GM12878 (cell line): ENCODE results near the gene POSTN. TPM values are rescaled to one million over a fixed set of nuclear protein-coding genes. Genes with fewer than 3 reads are reported as not detected.

Experiments
- ATAC-seq: fragments of 200-7000 bp; cut with Tn5 transposase; 3 replicates; pipeline ENCODE4 v1.9.1; 2020; ENCODE audit warnings: mild to moderate bottlenecking, moderate library complexity
- BruUV-seq: library from RNA; stranded (reverse); fragments of 400-500 nt; replicated peaks from 2 replicates; lab custom pipeline; 2021; lab: Mats Ljungman, UMichigan
- CTCF ChIA-PET: fragments of 300-600 bp; sonication (Branson Sonifier 250); formaldehyde crosslinking; extraction: SDS; loops from one replicate; lab custom pipeline; 2021; ENCODE audit warnings: inconsistent platforms; lab: Yijun Ruan, JAX
- POLR2A ChIA-PET: fragments of 350-600 bp; formaldehyde crosslinking; extraction: SDS; loops from one replicate; lab custom pipeline; 2021; ENCODE audit warnings: inconsistent platforms; lab: Charles Lee
- RAD21 ChIA-PET: fragments of 300-600 bp; sonication (Branson Sonifier 250); formaldehyde crosslinking; loops from one replicate; lab custom pipeline; 2023; ENCODE audit warnings: antibody characterized with exemption; ENCODE audit not compliant: unreplicated experiment; lab: Charles Lee
- SMC1A ChIA-PET: fragments of 300-600 bp; sonication (Branson Sonifier 250); formaldehyde crosslinking; loops from one replicate; lab custom pipeline; 2023; ENCODE audit not compliant: unreplicated experiment, uncharacterized antibody; lab: Charles Lee
- DNase-seq: peaks from one replicate; pipeline ENCODE4 v3.0.0-alpha.2; 2011; ENCODE audit warnings: low read depth, low spot score
- FAIRE-seq: peaks from 3 replicates; lab custom pipeline; 2011; peaks lifted over from hg19 to GRCh38; lab: Jason Lieb, UNC
- H2AFZ ChIP-seq: 2 replicates; pipeline ENCODE4 v1.6.0; 2011; ENCODE audit warnings: low read depth, low read length, control low read depth; ENCODE audit not compliant: control insufficient read depth
- H3K27ac ChIP-seq: 2 replicates; pipeline ENCODE4 v1.5.1; 2011; ENCODE audit warnings: control low read depth; ENCODE audit not compliant: control insufficient read depth, insufficient read depth
- H3K27me3 ChIP-seq, 2 experiments: replicated peaks in 1 of 2; 2 replicates each; pipeline versions ENCODE4 v1.6.0 to v1.6.1; 2011; ENCODE audit warnings: low read length in 1 of 2; ENCODE audit not compliant: control insufficient read depth in 2 of 2, insufficient read depth in 2 of 2
- H3K36me3 ChIP-seq, 2 experiments: 2 replicates each; pipeline ENCODE4 v1.5.1; 2011; ENCODE audit warnings: low read length in 1 of 2; ENCODE audit not compliant: control insufficient read depth in 2 of 2, insufficient read depth in 2 of 2
- H3K4me1 ChIP-seq: 2 replicates; pipeline ENCODE4 v1.6.1; 2011; ENCODE audit warnings: mild to moderate bottlenecking, low read length, moderate library complexity, mixed read lengths; ENCODE audit not compliant: control insufficient read depth, insufficient read depth
- H3K4me2 ChIP-seq: 2 replicates; pipeline ENCODE4 v1.6.0; 2011; ENCODE audit warnings: control low read depth; ENCODE audit not compliant: control insufficient read depth, insufficient read depth
- H3K4me3 ChIP-seq: fragments of 200-600 bp; sonication (generic); 2 replicates; pipeline ENCODE4 v1.5.1; 2016
- H3K79me2 ChIP-seq: 2 replicates; pipeline ENCODE4 v1.6.0; 2011; ENCODE audit warnings: low read length; ENCODE audit not compliant: control insufficient read depth, insufficient read depth
- H3K9ac ChIP-seq: 2 replicates; pipeline ENCODE4 v1.8.0; 2011; ENCODE audit warnings: low read length, control low read depth, mixed read lengths; ENCODE audit not compliant: control insufficient read depth, insufficient read depth
- H3K9me3 ChIP-seq: replicated peaks from 3 replicates; pipeline ENCODE4 v1.5.1; 2011; ENCODE audit warnings: mild to moderate bottlenecking, low read length; ENCODE audit not compliant: control insufficient read depth, insufficient read depth
- H4K20me1 ChIP-seq: 2 replicates; pipeline ENCODE4 v1.6.0; 2011; ENCODE audit not compliant: control insufficient read depth, insufficient read depth
- CHD4 ChIP-seq: fragments of 200-600 bp; sonication (generic); IDR thresholded peaks from 2 replicates; pipeline ENCODE4 v1.6.1; 2016; ENCODE audit warnings: mild to moderate bottlenecking
- E4F1 ChIP-seq: fragments of 450-650 bp; IDR thresholded peaks from 2 replicates; pipeline ENCODE4 v1.6.1; 2018; ENCODE audit warnings: borderline replicate concordance, mild to moderate bottlenecking; ENCODE audit not compliant: partially characterized antibody
- EZH2 ChIP-seq: IDR thresholded peaks from 2 replicates; pipeline ENCODE4 v1.6.1; 2012; ENCODE audit warnings: low read depth, mild to moderate bottlenecking, control low read depth, inconsistent platforms, low read length, borderline replicate concordance; ENCODE audit not compliant: control insufficient read depth
- FOS ChIP-seq: IDR thresholded peaks from 3 replicates; pipeline ENCODE4 v1.6.1; 2011; ENCODE audit warnings: borderline replicate concordance; ENCODE audit not compliant: insufficient read length; ENCODE audit errors: extremely low read depth
- HDAC2 ChIP-seq: fragments of 200-600 bp; sonication (generic); IDR thresholded peaks from 2 replicates; pipeline ENCODE4 v1.6.1; 2017
- HDGF ChIP-seq: fragments of 450-650 bp; IDR thresholded peaks from 2 replicates; pipeline ENCODE4 v1.6.1; 2016; ENCODE audit warnings: antibody characterized with exemption
- LARP7 ChIP-seq: fragments of 450-650 bp; IDR thresholded peaks from 2 replicates; pipeline ENCODE4 v1.6.1; 2017; ENCODE audit warnings: mild to moderate bottlenecking
- MEF2A ChIP-seq: IDR thresholded peaks from 2 replicates; pipeline ENCODE4 v1.6.1; 2011; ENCODE audit warnings: low read depth, mild to moderate bottlenecking, low read length, moderate library complexity; ENCODE audit not compliant: insufficient read depth
- MEF2B ChIP-seq: fragments of 450-650 bp; IDR thresholded peaks from 2 replicates; pipeline ENCODE4 v1.6.1; 2018; ENCODE audit warnings: mild to moderate bottlenecking, moderate library complexity; ENCODE audit not compliant: partially characterized antibody, poor library complexity, severe bottlenecking
- REST ChIP-seq: IDR thresholded peaks from 2 replicates; pipeline ENCODE4 v1.6.1; 2012; ENCODE audit warnings: mild to moderate bottlenecking, low read depth, low read length
- SIN3A ChIP-seq: IDR thresholded peaks from 2 replicates; pipeline ENCODE4 v1.6.1; 2012; ENCODE audit warnings: low read depth, low read length, improper control_type of control experiment
- SRF ChIP-seq, 2 experiments: IDR thresholded peaks; 2 replicates each; pipeline ENCODE4 v1.6.1; 2011; ENCODE audit warnings: low read depth in 2 of 2, low read length in 2 of 2, mild to moderate bottlenecking in 1 of 2, moderate library complexity in 1 of 2
- WGBS: methylation state at CpG from one replicate; pipeline ENCODE4 v1.1.6; 2016; ENCODE audit warnings: low lambda C conversion rate; ENCODE audit not compliant: insufficient replicate concordance, insufficient coverage; ENCODE audit errors: missing lambda C conversion rate; 5-methylcytosine and 5-hydroxymethylcytosine counted together
- in situ Hi-C: fragments of 300-500 bp; cut with MboI; formaldehyde crosslinking; loops from 9 replicates; pipeline ENCODE4 v1.14.3; 2018; ENCODE audit warnings: mixed read lengths
- intact Hi-C: fragments of 100-400 bp; cut with micrococcal nuclease; formaldehyde crosslinking; loops from one replicate; pipeline ENCODE4 v1.14.2; 2022; ENCODE audit not compliant: unreplicated experiment
- polyA plus RNA-seq, 11 experiments: library from polyadenylated mRNA; depleted of rRNA in 4 of 11; unstranded in 6 of 11; stranded (reverse) in 5 of 11; fragments of >200 nt; fragmentation: Nextera tagmentation in 4 of 11; fragmentation: Illumina TruSeq in 1 of 11; extraction: Ambion mirVana in 4 of 11; extraction: Trizol in 1 of 11; gene quantifications; 1 replicate in 1 of 11; 2 replicates in 10 of 11; pipeline versions ENCODE4 v1.2.1 to v1.2.3, GENCODE V29; 2011 to 2016; ENCODE audit warnings: inconsistent platforms in 2 of 11, missing spikeins in 2 of 11, low read depth in 1 of 11
- total RNA-seq, 4 experiments: library from RNA; depleted of rRNA in 3 of 4; stranded (reverse); fragments of >200 nt in 3 of 4; fragmentation: Illumina TruSeq in 1 of 4; extraction: Trizol in 1 of 4; gene quantifications; 2 replicates each; pipeline versions ENCODE4 v1.2.1 to v1.2.3, GENCODE V29; 2013 to 2021

Gene POSTN
- total and polyA plus RNA-seq, 10 of the 15 experiments (the other 5 are each of a cell fraction or from before 2014, with no cell fraction given), result 0.05 to 0.13 (median 0.08) TPM; not detected in 7

- Histone ChIP-seq H3K27me3 (no peaks in the 10 kb centered on the region), H3K4me2 (no peak overlapping the region), H3K4me1 (no peaks in the 10 kb centered on the region), H4K20me1 (no peaks in the 10 kb centered on the region), H3K27ac (no peak overlapping the region), H3K9ac (no peak overlapping the region), H3K79me2 (no peaks in the 10 kb centered on the region), H2AFZ (no peak overlapping the region), H3K9me3 (no peaks in the 10 kb centered on the region), H3K36me3 (no peaks in the 10 kb centered on the region), H3K4me3 (no peak overlapping the region)
- no peak for FAIRE-seq
- ChIA-PET SMC1A (no interaction called here), CTCF (interaction anchor here (0.8 to 1.2 kb wide), 2 partner anchors 10 to 16 kb away, joined by 3 read pairs; no protein-coding TSS in a partner anchor), RAD21 (no interaction called here), POLR2A (no interaction called here)
- in situ Hi-C loops (no loop called here), intact Hi-C loops (no loop called here)
- no peak for DNase-seq
- WGBS, result 59% methylated on average over 2 of the region's 2 CpGs
- no peak for ATAC-seq
- BruUV-seq, result no TSS peak
- TF ChIP-seq CHD4 (no peak), EZH2 (no peak), MEF2B (no peak), SIN3A (no peak)
Measured at GRCh38 chr13:37618554-37618953, 20.0 kb upstream of the POSTN start.

GRCh38 chr13:37617173-37617572 lies 18.6 kb upstream of the POSTN start:
- Histone ChIP-seq H3K36me3 (no peaks in the 10 kb centered on the region), H3K79me2 (no peaks in the 10 kb centered on the region), H2AFZ (no peak overlapping the region), H3K27me3 (no peaks in the 10 kb centered on the region), H3K4me3 (no peak overlapping the region), H3K9ac (no peak overlapping the region), H3K4me2 (no peak overlapping the region), H4K20me1 (no peaks in the 10 kb centered on the region), H3K27ac (no peak overlapping the region), H3K9me3 (no peaks in the 10 kb centered on the region), H3K4me1 (no peaks in the 10 kb centered on the region)
- FAIRE-seq (no peak), ATAC-seq (no peak), DNase-seq (no peak)
- in situ Hi-C loops, result no loop called here
- POLR2A ChIA-PET, result no interaction called here
- intact Hi-C loops, result no loop called here
- RAD21 ChIA-PET, result no interaction called here
- 0% methylated on average over 1 of the region's 1 CpG for WGBS
- SMC1A ChIA-PET, result no interaction called here
- CTCF ChIA-PET, result interaction anchor here (1.2 kb wide), 1 partner anchor 8 kb away, joined by 3 read pairs; no protein-coding TSS in a partner anchor
- no TSS peak for BruUV-seq
- TF ChIP-seq REST (no peak), MEF2A (no peak), HDAC2 (no peak), FOS (no peak), SRF (IDR thresholded peaks at IDR 0.05; ENCODE audit: low read depth in 2 of 2, low read length in 2 of 2) (no peak), MEF2B (no peak), LARP7 (no peak), HDGF (no peak), E4F1 (no peak)
